ENCODE results near the gene GOPC. TPM values are rescaled to one million over a fixed set of nuclear protein-coding genes. Genes with fewer than 3 reads are reported as not detected.
"Not testable (repeated sequence)": the region's sequence is repeated elsewhere in the genome, so short reads cannot be mapped to it uniquely, and the experiment has no call there.

The GOPC gene
- polyA plus RNA-seq (ENCODE audit: insufficient read length in 10 of 10): 10 to 100 TPM; 38.4 to 56.7 (median 48.9) TPM
- long read RNA-seq, donor 1, full-length matches to known transcripts: 4 of 17 reads
- long read RNA-seq, donor 1, partial matches to known transcripts: 13 of 17 reads
- long read RNA-seq, donor 1, other reads (novel, unspliced or antisense): 0 of 17 reads
- long read RNA-seq, donor 2, full-length matches to known transcripts: 5 of 20 reads
- long read RNA-seq, donor 2, partial matches to known transcripts: 15 of 20 reads
- long read RNA-seq, donor 2, other reads (novel, unspliced or antisense): 0 of 20 reads
- long read RNA-seq, donor 3: 0 reads
- long read RNA-seq, donor 4, full-length matches to known transcripts: 2 of 2 reads
- long read RNA-seq, donor 4, partial matches to known transcripts: 0 of 2 reads
- long read RNA-seq, donor 4, other reads (novel, unspliced or antisense): 0 of 2 reads
- long read RNA-seq, donor 5, partial matches to known transcripts: 14 of 14 reads
- long read RNA-seq, donor 5, other reads (novel, unspliced or antisense): 0 of 14 reads
- long read RNA-seq, donor 6, full-length matches to known transcripts: 2 of 12 reads
- long read RNA-seq, donor 6, partial matches to known transcripts: 10 of 12 reads
- long read RNA-seq, donor 6, other reads (novel, unspliced or antisense): 0 of 12 reads
- long read RNA-seq, donor 7, partial matches to known transcripts: 22 of 22 reads
- long read RNA-seq, donor 7, other reads (novel, unspliced or antisense): 0 of 22 reads
- long read RNA-seq, donor 8, full-length matches to known transcripts: 3 of 9 reads
- long read RNA-seq, donor 8, partial matches to known transcripts: 6 of 9 reads
- long read RNA-seq, donor 8, other reads (novel, unspliced or antisense): 0 of 9 reads
- long read RNA-seq, donor 9, full-length matches to known transcripts: 1 of 1 reads
- long read RNA-seq, donor 9, partial matches to known transcripts: 0 of 1 reads
- long read RNA-seq, donor 9, other reads (novel, unspliced or antisense): 0 of 1 reads

- DNase-seq: peak; percentile 98 to 99 (median 98)
These were observed at the start of gene GOPC for GRCh38 chr6:117602151-117602898. Gene GOPC, minus strand, starts transcription at chr6:117602511. Its CDS starts 223 bp downstream, at chr6:117602288.

- not testable (repeated sequence) for DNase-seq
These were observed 49.7 kb upstream of the GOPC start for GRCh38 chr6:117651984-117652383.

- DNase-seq: no peak
These were observed 40.7 kb upstream of the GOPC start for GRCh38 chr6:117642976-117643375.

- no peak for DNase-seq
These were observed 35.5 kb upstream of the GOPC start for GRCh38 chr6:117637770-117638169.

- DNase-seq: no peak
These were observed 26.9 kb upstream of the GOPC start for GRCh38 chr6:117629119-117629660.

- no peak for DNase-seq
These were observed 25.2 kb upstream of the GOPC start for GRCh38 chr6:117627533-117627932.

- DNase-seq: no peak
These were observed 22.7 kb upstream of the GOPC start for GRCh38 chr6:117624869-117625481.

- DNase-seq: no peak
These were observed 16.9 kb upstream of the GOPC start for GRCh38 chr6:117619178-117619577.

- no peak for DNase-seq
These were observed 15.1 kb upstream of the GOPC start for GRCh38 chr6:117617210-117618035.

GRCh38 chr6:117616391-117617209, 14.3 kb upstream of the GOPC start:
- DNase-seq: no peak

GRCh38 chr6:117615750-117616390, 13.6 kb upstream of the GOPC start:
- DNase-seq: peak in 1 of 3 donors; percentile 26

GRCh38 chr6:117613920-117614560, 11.7 kb upstream of the GOPC start:
- no peak for DNase-seq

GRCh38 chr6:117607511-117607910, 5.2 kb upstream of the GOPC start:
- DNase-seq: no peak

- peak; percentile 58 to 78 (median 64) for DNase-seq
These were observed 3.0 kb upstream of the GOPC start for GRCh38 chr6:117605169-117605826.

- DNase-seq: no peak
These were observed 1.5 kb upstream of the GOPC start for GRCh38 chr6:117603821-117604220.

GRCh38 chr6:117602899-117603588, 733 bp upstream of the GOPC start:
- DNase-seq: no peak

GRCh38 chr6:117601811-117602150, 530 bp downstream of the GOPC start:
- DNase-seq: no peak

Data from muscle of back (tissue), 13 donors.